ENCODE measurements around the gene LEPROT. TPM values are rescaled to one million over a fixed set of nuclear protein-coding genes. Genes with fewer than 3 reads are reported as not detected.

The LEPROT gene
- total and polyA plus RNA-seq, 2 of the 8 experiments (the other 6 are each of a cell fraction or from before 2014, with no cell fraction given): 25.7 to 27.2 TPM

DNA sequence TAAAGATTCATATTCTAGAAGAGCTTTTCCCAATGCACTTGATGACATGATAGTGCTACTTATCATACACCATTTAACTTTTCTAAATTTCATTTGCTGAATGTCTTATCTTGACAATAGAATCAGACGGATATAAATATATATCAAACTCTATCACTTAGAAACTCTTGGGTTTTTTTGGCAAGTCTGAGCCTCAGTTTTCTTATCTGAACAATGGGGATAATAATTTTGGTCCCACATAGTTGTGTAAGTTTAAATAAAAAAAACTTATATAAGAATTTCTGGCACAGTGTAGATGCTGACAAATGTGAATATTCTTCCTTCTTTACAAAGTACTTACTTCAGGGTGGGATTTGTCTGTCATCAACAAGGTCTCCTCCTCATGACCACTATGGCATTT, 21.5 kb upstream of the LEPROT start:
- no peak overlapping the region for H3K56ac ChIP-seq (replicated peaks; ENCODE audit: insufficient read length, low read depth, low read length)
- H4K8ac ChIP-seq (ENCODE audit: extremely low read depth, insufficient read depth, low read length): no peak overlapping the region
- H2BK20ac ChIP-seq (ENCODE audit: low read length): no peak overlapping the region
- H3K18ac ChIP-seq (ENCODE audit: extremely low read depth, low read length): no peak overlapping the region
- H2AFZ ChIP-seq (ENCODE audit: low read length): no peak overlapping the region
- H3K14ac ChIP-seq (ENCODE audit: insufficient read length): no peak overlapping the region
- H3K4me2 ChIP-seq (ENCODE audit: insufficient read depth in 1 of 2, low read depth in 2 of 2, low read length in 2 of 2): no peak overlapping the region
- H3K27ac ChIP-seq (ENCODE audit: low read depth, low read length): no peak overlapping the region
- H3K4ac ChIP-seq (replicated peaks; ENCODE audit: insufficient read length, low read depth, low read length): no peak overlapping the region
- no peak overlapping the region for H3K23ac ChIP-seq (ENCODE audit: insufficient read length)
- H2BK12ac ChIP-seq (ENCODE audit: low read depth, low read length): no peak overlapping the region
- H3K23me2 ChIP-seq (ENCODE audit: low read depth, low read length): no peaks in the 10 kb centered on the region
- H4K20me1 ChIP-seq (replicated peaks in 1 of 2; ENCODE audit: control insufficient read depth in 1 of 2, insufficient read depth in 2 of 2, low read length in 2 of 2): no peaks in the 10 kb centered on the region
- no peak overlapping the region for H2BK5ac ChIP-seq (ENCODE audit: low read depth, low read length)
- H3K27me3 ChIP-seq (replicated peaks in 1 of 4; ENCODE audit: control insufficient read depth in 3 of 4, extremely low read depth in 1 of 4, insufficient read depth in 3 of 4, low read length in 3 of 4): no peaks in the 10 kb centered on the region
- no peak overlapping the region for H4K5ac ChIP-seq (ENCODE audit: insufficient read length, low read depth, low read length)
- no peaks in the 10 kb centered on the region; a peak in 1 of 4 replicates for H3K9me3 ChIP-seq (ENCODE audit: insufficient read depth in 2 of 2, low read depth in 1 of 2, low read length in 1 of 2)
- no peak overlapping the region for H3K9ac ChIP-seq (replicated peaks in 1 of 4; ENCODE audit: extremely low read depth in 1 of 4, low read depth in 3 of 4, low read length in 3 of 4)
- H2BK120ac ChIP-seq (replicated peaks; ENCODE audit: low read depth, low read length): no peak overlapping the region
- H4K91ac ChIP-seq (replicated peaks; ENCODE audit: insufficient read length, low read length): no peak overlapping the region
- no peak overlapping the region for H2BK15ac ChIP-seq (ENCODE audit: low read length)
- no peaks in the 10 kb centered on the region for H3K36me3 ChIP-seq (ENCODE audit: control insufficient read depth in 2 of 4, insufficient read depth in 4 of 4, low read length in 3 of 4)
- FAIRE-seq (no peak), DNase-seq (ENCODE audit: low read depth in 1 of 2, low spot score in 2 of 2) (no peak)
- 97% methylated on average over 1 of the region's 1 CpG; no CpG with 5 or more reads in 1 of the 2 experiments for WGBS, 2 experiments (ENCODE audit: extremely low coverage in 1 of 2, insufficient coverage in 1 of 2, insufficient read length in 1 of 2, insufficient replicate concordance in 2 of 2, low coverage in 1 of 2, low lambda C conversion rate in 2 of 2, missing lambda C conversion rate in 1 of 2)
- TF ChIP-seq ATF3 (IDR thresholded peaks at IDR 0.05; ENCODE audit: insufficient read depth, low read depth, low read length) (no peak), CEBPB (IDR thresholded peaks at IDR 0.05; ENCODE audit: low read depth, low read length) (no peak), TCF12 (IDR thresholded peaks at IDR 0.05; ENCODE audit: low read depth, low read length) (no peak), GTF2F1 (IDR thresholded peaks at IDR 0.05; ENCODE audit: borderline replicate concordance, low read depth, low read length) (no peak), TAF7 (optimal IDR thresholded peaks at IDR 0.05; ENCODE audit: borderline replicate concordance, low read depth, low read length) (no peak), MAX (IDR thresholded peaks at IDR 0.05) (no peak), ZNF274 (IDR thresholded peaks at IDR 0.05; ENCODE audit: borderline replicate concordance, extremely low read depth, low read length) (no peak)
- H2AK5ac ChIP-seq (ENCODE audit: low read depth, low read length): no peak overlapping the region
- H3K4me3 ChIP-seq (ENCODE audit: extremely low read depth in 1 of 4, insufficient read depth in 2 of 4, low read depth in 3 of 4, low read length in 4 of 4): no peak overlapping the region
- no peaks in the 10 kb centered on the region for H3K79me1 ChIP-seq (ENCODE audit: low read depth, low read length)
- H3K4me1 ChIP-seq (replicated peaks in 1 of 4; ENCODE audit: control insufficient read depth in 3 of 4, insufficient read depth in 4 of 4, low read length in 3 of 4): peaks cover 0 to 3% (median under 1%) of the 10 kb centered on the region in 4 experiments; a peak in 5 of 7 replicates
- POLR2A ChIA-PET (ENCODE audit: partially characterized antibody): no interaction called here
- CTCF ChIA-PET (ENCODE audit: partially characterized antibody): interaction anchor here (0.9 kb wide), 1 partner anchor 45 kb away, joined by 3 read pairs; no protein-coding TSS in a partner anchor
- no peaks in the 10 kb centered on the region for H3K79me2 ChIP-seq (ENCODE audit: control insufficient read depth in 1 of 2, insufficient read depth in 2 of 2, low read length in 2 of 2)

Measured in H1 (cell line).